Naive thymus-derived CD8-positive, alpha-beta T cell (primary cell): ENCODE results near the gene TMEM92. TPM values are rescaled to one million over a fixed set of nuclear protein-coding genes. Genes with fewer than 3 reads are reported as not detected.

Experiments
- ATAC-seq, 2 donors: fragments of 150-1000 bp; cut with Tn5 transposase in 1 of 2; sonication (Bioruptor Pico), chemical (Tn5 transposase) in 1 of 2; 1 replicate in 1 of 2; 2 replicates in 1 of 2; pipeline ENCODE4 v1.10.0; 2021; ENCODE audit warnings: mild to moderate bottlenecking in 2 of 2, moderate library complexity in 2 of 2
- POLR2A ChIA-PET: fragments of 350-600 bp; sonication (Branson Sonifier 250); formaldehyde crosslinking; loops from one replicate; lab custom pipeline; 2021; ENCODE audit warnings: antibody characterized with exemption; lab: Charles Lee
- DNase-seq, 10 donors: peaks; one replicate each; pipeline versions ENCODE4 v3.0.0 to v3.0.0-alpha.2; 2020 to 2022
- H3K27ac Mint-ChIP-seq, 10 donors: one replicate each; pipeline ENCODE4 v1.8.0; 2020 to 2022; ENCODE audit warnings: mild to moderate bottlenecking in 10 of 10, mixed read lengths in 10 of 10, moderate library complexity in 4 of 10, inconsistent platforms in 1 of 10
- H3K27me3 Mint-ChIP-seq, 5 donors: one replicate each; pipeline ENCODE4 v1.8.0; 2021 to 2022; ENCODE audit warnings: mixed read lengths in 5 of 5
- H3K36me3 Mint-ChIP-seq, 3 donors: one replicate each; pipeline ENCODE4 v1.8.0; 2020 to 2022; ENCODE audit warnings: mixed read lengths in 3 of 3, mild to moderate bottlenecking in 2 of 3, inconsistent platforms in 1 of 3
- H3K4me1 Mint-ChIP-seq, 4 donors: one replicate each; pipeline ENCODE4 v1.8.0; 2021 to 2022; ENCODE audit warnings: mixed read lengths in 4 of 4
- H3K4me3 Mint-ChIP-seq, 10 donors: one replicate each; pipeline ENCODE4 v1.8.0; 2020 to 2022; ENCODE audit warnings: mild to moderate bottlenecking in 10 of 10, mixed read lengths in 10 of 10, moderate library complexity in 6 of 10, inconsistent platforms in 1 of 10
- H3K9me3 Mint-ChIP-seq, 9 donors: one replicate each; pipeline ENCODE4 v1.8.0; 2020 to 2022; ENCODE audit warnings: mixed read lengths in 9 of 9, mild to moderate bottlenecking in 3 of 9, inconsistent platforms in 1 of 9, moderate library complexity in 1 of 9
- polyA plus RNA-seq, 3 donors: library from polyadenylated mRNA; unstranded; fragments of 300-500 nt; fragmentation: Illumina TruSeq; gene quantifications; one replicate each; pipeline ENCODE4 v1.2.3, GENCODE V29; 2021
- total RNA-seq, 8 experiments: library from RNA in 2 of 8; stranded (reverse) in 2 of 8; gene quantifications; one replicate each; pipeline ENCODE4 v1.2.3 and lab custom pipeline; 2021 to 2026

The TMEM92 gene
- total and polyA plus RNA-seq, 5 experiments from 2014 or later: not detected

DNA sequence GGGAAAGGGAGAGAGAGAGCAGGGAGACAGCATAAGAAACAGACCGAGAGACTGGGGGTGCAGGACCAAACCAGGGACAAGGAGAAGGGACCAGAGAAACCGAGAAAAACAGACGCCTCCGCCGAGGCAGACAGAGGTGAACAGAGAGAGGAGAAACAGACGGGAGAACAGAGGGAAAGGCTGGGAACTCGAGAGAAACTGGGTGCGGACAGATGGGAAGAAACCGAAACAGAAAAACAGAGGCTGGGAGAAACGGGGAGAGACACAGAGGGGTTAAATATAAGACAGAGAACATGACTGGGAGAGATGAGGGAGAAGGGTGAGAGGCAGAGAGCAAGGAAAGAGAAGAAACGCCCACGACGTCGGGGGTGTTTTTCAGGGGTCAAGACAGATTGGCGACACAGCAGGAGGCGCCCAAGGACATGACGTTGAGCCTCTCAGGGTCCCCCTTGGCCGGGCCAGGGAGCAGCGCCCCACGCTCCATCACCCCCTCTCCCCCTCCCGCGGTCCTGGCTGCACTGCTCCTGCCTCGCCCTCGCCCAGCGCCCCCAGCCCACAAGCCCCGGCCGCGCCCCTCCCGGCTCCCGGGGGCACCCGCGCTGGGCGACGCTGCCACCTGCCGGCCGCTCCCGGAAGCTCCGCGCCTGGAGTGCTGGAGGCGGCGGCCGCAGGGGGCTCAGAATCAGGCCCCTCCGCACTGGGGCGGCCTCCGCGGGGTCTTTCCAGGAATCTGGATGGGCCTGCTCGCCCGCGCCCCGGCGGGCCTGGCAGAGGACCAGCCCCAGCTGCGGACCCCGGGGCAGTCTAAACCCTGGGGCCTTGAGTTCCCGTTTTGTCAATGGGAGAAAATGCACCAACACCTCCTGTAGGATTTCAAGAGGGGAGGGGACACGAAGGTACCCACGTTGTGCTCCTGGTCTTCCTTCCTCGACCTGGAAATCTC, 1.3 kb upstream of the TMEM92 start:
- Mint-ChIP-seq H3K9me3 (no peaks in the 10 kb centered on the region), H3K4me3 (peak overlapping the region; percentile 55 to 94 (median 76)), H3K27me3 (peaks cover 18 to 56% (median 39%) of the 10 kb centered on the region in 5 donors), H3K27ac (peak overlapping the region in 1 of 10 donors; percentile 24), H3K36me3 (no peaks in the 10 kb centered on the region), H3K4me1 (peaks cover 5 to 8% (median 7%) of the 10 kb centered on the region in 4 donors)
- peak; percentile 22 to 69 (median 55) for DNase-seq
- peak; percentile 69 to 84 for ATAC-seq
- POLR2A ChIA-PET: interaction anchor here (1.0 kb wide), 1 partner anchor 104 kb away, joined by 3 read pairs; no protein-coding TSS in a partner anchor

DNA sequence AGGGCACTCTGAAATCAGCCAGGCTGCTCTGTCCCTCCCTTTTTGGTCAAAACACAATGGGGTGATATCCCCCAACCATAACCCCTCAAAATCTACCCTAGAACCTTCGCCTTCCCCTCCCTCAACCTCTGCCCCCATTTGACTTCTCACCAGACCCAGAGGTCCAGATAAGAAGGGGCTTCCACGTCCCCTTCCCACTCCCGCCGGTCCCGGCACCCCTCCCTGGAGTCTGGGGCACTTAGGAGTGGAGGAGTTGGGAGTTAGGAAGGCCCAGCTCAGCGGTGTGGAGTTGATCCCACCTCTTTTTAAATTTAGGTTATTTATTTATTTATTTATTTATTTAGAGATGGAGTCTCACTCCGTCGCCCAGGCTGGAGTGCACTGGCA, 619 bp upstream of the TMEM92 start:
- Mint-ChIP-seq H3K4me3 (peak overlapping the region in 4 of 10 donors; percentile 10 to 45 (median 33)), H3K27me3 (peaks cover 20 to 62% (median 45%) of the 10 kb centered on the region in 5 donors), H3K36me3 (no peaks in the 10 kb centered on the region), H3K4me1 (peaks cover 5 to 8% (median 7%) of the 10 kb centered on the region in 4 donors), H3K27ac (peak overlapping the region in 1 of 10 donors; percentile 43), H3K9me3 (no peaks in the 10 kb centered on the region)
- DNase-seq: no peak
- no peak for ATAC-seq
- POLR2A ChIA-PET: interaction anchor here (1.0 kb wide), 1 partner anchor 104 kb away, joined by 3 read pairs; no protein-coding TSS in a partner anchor

DNA sequence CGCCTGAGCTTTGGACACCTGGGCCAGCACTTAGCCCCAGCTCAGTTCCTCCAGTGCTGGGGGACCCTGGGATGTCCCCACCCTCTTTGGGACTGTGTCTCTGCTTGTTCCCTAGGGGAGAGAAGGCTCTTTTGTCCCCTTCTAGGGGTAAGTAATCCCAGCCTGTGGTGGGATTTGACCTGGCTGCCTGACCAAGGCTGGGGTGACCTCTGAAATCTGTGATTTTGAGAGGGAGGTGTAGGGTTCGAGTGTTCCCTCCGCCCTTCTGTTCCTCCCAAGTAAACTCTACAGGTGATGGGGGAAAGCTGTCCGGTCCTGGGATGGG, 593 bp downstream of the TMEM92 start:
- H3K36me3 Mint-ChIP-seq: no peaks in the 10 kb centered on the region
- DNase-seq: no peak
- ATAC-seq: no peak
- H3K4me1 Mint-ChIP-seq: peaks cover 5 to 8% (median 7%) of the 10 kb centered on the region in 4 donors
- no peaks in the 10 kb centered on the region for H3K9me3 Mint-ChIP-seq
- H3K27ac Mint-ChIP-seq: peak overlapping the region in 1 of 10 donors; percentile 79
- H3K4me3 Mint-ChIP-seq: no peak overlapping the region
- POLR2A ChIA-PET: interaction anchor here (1.0 to 1.2 kb wide), 2 partner anchors 10 to 74 kb away, joined by 3 read pairs; no protein-coding TSS in a partner anchor
- peaks cover 21 to 69% (median 53%) of the 10 kb centered on the region in 5 donors for H3K27me3 Mint-ChIP-seq

DNA sequence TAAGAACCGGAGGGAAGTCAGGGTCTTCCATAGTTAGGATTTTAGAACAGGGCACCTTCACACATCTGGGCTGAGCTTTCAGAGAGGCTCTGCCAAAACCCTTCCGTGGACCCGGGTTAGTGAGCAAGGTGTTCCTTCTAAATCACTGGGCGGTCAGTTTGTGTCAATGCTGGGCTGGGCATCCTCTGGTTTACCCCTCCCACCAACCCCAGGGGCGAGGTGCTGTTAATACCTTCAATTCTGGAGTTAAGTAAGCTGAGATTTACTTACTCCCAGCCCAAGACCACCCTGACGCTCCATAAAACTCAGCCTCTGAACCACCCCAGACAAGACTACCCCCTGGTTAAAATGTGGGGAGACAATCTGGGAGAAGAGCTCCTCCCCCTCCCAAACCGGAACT, 1.0 kb downstream of the TMEM92 start:
- POLR2A ChIA-PET: interaction anchor here (1.0 to 1.2 kb wide), 2 partner anchors 9 to 75 kb away, joined by 3 read pairs; no protein-coding TSS in a partner anchor
- peaks cover 21 to 69% (median 53%) of the 10 kb centered on the region in 5 donors for H3K27me3 Mint-ChIP-seq
- no peak overlapping the region for H3K4me3 Mint-ChIP-seq
- no peaks in the 10 kb centered on the region for H3K36me3 Mint-ChIP-seq
- ATAC-seq: no peak
- no peak overlapping the region for H3K27ac Mint-ChIP-seq
- no peaks in the 10 kb centered on the region for H3K9me3 Mint-ChIP-seq
- peaks cover 5 to 8% (median 7%) of the 10 kb centered on the region in 4 donors for H3K4me1 Mint-ChIP-seq
- DNase-seq: no peak

DNA sequence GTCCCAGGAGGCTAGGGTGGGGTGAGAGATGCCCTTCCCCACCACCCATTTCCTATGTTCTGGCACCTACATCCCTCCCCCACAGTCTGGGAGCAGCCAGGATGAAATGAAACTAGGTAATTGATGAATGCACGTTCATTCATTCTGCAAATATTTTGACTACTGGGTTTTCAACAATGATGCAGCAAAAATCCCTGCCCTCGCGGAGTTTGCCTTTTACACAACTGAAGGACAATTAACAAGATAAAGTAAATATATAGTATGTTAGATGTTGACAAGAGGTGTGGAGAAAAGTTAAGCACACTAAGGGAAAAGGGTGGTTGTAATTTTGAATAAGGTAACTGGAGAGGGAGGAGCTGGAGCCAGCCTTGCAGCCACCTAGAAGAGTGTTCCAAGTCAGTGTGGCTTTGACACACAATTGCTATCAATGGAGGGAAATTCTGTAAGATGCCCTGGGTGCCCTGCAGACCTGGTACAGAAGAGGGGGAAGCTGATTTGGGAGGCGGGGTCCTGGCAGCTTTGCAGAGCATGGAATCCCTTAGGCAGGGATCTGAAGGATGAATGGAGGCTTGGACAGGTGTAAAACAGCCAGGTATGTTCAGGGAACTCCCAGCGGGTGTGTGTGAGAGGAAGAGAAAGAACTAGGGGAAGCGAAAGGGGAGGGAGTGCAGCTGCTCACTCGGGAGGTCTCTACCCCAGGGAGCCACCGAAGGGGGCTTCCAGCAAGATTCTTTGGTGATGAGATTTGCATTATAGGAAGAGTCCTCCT, 2.5 kb downstream of the TMEM92 start:
- ATAC-seq (no peak), DNase-seq (no peak)
- Mint-ChIP-seq H3K4me3 (no peak overlapping the region), H3K9me3 (no peaks in the 10 kb centered on the region), H3K27ac (peak overlapping the region in 1 of 10 donors; percentile 24), H3K4me1 (peaks cover 5 to 8% (median 7%) of the 10 kb centered on the region in 4 donors), H3K36me3 (no peaks in the 10 kb centered on the region), H3K27me3 (peaks cover 21 to 79% (median 58%) of the 10 kb centered on the region in 5 donors)
- POLR2A ChIA-PET: no interaction called here

DNA sequence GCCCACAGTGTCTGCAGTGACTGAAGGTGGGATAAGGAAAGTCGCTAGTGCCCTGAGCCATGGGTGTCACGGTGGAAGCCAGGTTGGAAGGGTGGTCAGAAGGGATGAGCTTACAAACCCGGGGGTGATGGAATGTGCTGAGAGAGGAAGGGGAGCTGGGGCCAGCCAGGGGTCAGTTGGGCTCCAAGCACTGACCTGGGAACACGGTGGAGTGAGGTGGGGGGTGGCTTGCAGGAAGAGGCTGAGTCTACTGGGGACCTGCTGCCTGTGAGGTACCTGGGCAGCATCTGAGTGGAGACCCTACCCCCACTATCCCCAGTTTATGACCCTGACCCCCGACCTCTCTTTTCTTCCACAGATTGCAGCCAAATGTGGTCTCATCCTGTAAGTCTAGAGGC, 3.1 kb downstream of the TMEM92 start:
- H3K9me3 Mint-ChIP-seq: no peaks in the 10 kb centered on the region
- ATAC-seq (no peak), DNase-seq (no peak)
- H3K27me3 Mint-ChIP-seq: peaks cover 22 to 81% (median 59%) of the 10 kb centered on the region in 5 donors
- no peak overlapping the region for H3K4me3 Mint-ChIP-seq
- no peaks in the 10 kb centered on the region for H3K36me3 Mint-ChIP-seq
- POLR2A ChIA-PET: no interaction called here
- peak overlapping the region in 1 of 10 donors; percentile 24 for H3K27ac Mint-ChIP-seq
- H3K4me1 Mint-ChIP-seq: peaks cover 5 to 8% (median 6%) of the 10 kb centered on the region in 4 donors

DNA sequence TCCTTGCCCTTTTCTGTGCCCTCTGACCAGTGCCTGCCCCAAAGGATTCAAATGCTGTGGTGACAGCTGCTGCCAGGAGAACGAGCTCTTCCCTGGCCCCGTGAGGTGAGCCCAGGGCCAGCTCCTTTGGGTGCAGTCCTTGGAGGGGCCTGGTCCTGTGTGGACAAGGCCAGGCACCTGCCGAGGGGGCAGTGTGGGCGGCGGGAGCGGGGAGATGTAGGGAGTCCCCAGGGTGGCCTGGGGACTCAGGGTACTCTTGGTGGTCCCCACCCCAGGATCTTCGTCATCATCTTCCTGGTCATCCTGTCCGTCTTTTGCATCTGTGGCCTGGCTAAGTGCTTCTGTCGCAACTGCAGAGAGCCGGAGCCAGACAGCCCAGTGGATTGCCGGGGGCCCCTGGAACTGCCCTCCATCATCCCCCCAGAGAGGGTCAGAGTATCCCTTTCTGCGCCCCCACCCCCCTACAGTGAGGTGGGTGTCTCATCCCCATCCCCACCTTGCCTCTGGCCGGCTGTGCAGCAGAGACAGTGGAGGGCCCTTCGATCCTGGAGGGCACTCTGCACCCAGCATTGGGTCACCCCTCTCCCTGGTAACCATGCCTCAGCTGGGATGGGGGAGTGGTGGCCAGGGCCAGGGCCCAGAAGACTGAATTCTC, 4.4 kb downstream of the TMEM92 start:
- POLR2A ChIA-PET: no interaction called here
- H3K4me1 Mint-ChIP-seq: peaks cover 0 to 4% (median 0%) of the 10 kb centered on the region in 4 donors
- no peaks in the 10 kb centered on the region for H3K36me3 Mint-ChIP-seq
- no peaks in the 10 kb centered on the region for H3K9me3 Mint-ChIP-seq
- H3K27me3 Mint-ChIP-seq: peaks cover 20 to 77% (median 53%) of the 10 kb centered on the region in 5 donors
- ATAC-seq (no peak), DNase-seq (no peak)
- no peak overlapping the region for H3K27ac Mint-ChIP-seq
- no peak overlapping the region for H3K4me3 Mint-ChIP-seq

DNA sequence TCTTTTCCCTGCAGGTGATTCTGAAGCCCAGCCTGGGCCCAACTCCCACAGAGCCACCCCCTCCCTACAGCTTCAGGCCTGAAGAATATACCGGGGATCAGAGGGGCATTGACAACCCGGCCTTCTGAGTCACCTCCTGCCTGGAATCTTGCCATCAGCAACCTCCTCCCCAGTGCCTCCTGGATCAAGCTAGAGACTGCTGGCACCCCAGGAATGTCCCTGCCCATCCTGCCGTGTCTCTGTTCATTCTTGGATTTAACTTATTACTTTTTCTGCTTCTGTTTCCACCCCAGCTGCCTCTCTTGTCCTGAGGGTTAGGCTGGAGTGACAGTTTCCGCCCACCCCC, 4.9 kb downstream of the TMEM92 start:
- peaks cover 0 to 4% (median 0%) of the 10 kb centered on the region in 4 donors for H3K4me1 Mint-ChIP-seq
- DNase-seq (no peak), ATAC-seq (no peak)
- POLR2A ChIA-PET: no interaction called here
- peaks cover 20 to 77% (median 57%) of the 10 kb centered on the region in 5 donors for H3K27me3 Mint-ChIP-seq
- no peak overlapping the region for H3K4me3 Mint-ChIP-seq
- H3K36me3 Mint-ChIP-seq: no peaks in the 10 kb centered on the region
- H3K27ac Mint-ChIP-seq: no peak overlapping the region
- H3K9me3 Mint-ChIP-seq: no peaks in the 10 kb centered on the region

DNA sequence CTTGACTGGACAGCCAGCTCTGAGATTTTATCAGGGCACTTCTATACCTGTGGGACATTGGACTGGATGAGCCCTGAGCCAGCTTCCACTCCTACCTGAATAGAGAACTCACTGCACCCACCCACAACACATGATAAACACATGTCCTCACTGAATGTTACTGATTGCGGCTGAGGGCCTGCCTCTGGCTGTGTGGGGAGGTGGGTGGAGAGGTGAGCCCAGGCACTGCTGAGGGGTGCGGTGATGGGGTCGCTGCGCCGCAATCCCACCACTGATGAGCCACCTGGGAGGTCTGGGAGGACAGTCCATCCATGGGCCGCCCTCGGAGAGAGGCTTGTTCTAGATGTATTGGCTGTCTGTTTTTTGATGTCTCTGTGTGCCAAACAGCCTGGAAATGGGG, 5.4 kb downstream of the TMEM92 start:
- Mint-ChIP-seq H3K27me3 (peaks cover 20 to 77% (median 57%) of the 10 kb centered on the region in 5 donors), H3K27ac (peak overlapping the region in 1 of 10 donors; percentile 38), H3K36me3 (no peaks in the 10 kb centered on the region), H3K4me1 (peaks cover 0 to 3% (median 0%) of the 10 kb centered on the region in 4 donors), H3K9me3 (no peaks in the 10 kb centered on the region), H3K4me3 (no peak overlapping the region)
- POLR2A ChIA-PET: no interaction called here
- DNase-seq: no peak
- ATAC-seq: no peak

DNA sequence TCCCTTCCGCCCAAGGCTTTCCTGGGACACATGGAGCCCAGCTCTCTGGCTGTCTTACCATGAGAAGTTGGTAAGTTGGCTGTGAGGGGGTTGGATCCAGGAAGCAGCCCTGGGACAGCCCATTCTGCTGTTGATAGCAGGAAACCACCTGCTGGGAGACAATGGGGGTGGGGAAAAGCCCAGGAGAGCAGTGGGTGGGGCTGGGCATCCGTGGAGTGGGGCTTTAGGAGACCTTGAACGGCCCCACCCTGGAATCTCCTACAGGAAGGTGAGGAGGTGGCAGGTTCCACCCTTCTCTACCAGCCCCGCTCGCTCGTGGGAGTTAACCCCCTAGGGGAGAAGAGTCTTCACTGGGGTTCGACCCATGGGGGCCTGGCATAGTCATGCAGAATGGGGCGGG, 5.8 kb downstream of the TMEM92 start:
- no peak for DNase-seq
- peaks cover 0 to 1% (median 0%) of the 10 kb centered on the region in 4 donors for H3K4me1 Mint-ChIP-seq
- H3K27ac Mint-ChIP-seq: no peak overlapping the region
- no peak overlapping the region for H3K4me3 Mint-ChIP-seq
- peaks cover 17 to 74% (median 53%) of the 10 kb centered on the region in 5 donors for H3K27me3 Mint-ChIP-seq
- ATAC-seq: no peak
- H3K9me3 Mint-ChIP-seq: no peaks in the 10 kb centered on the region
- POLR2A ChIA-PET: no interaction called here
- no peaks in the 10 kb centered on the region for H3K36me3 Mint-ChIP-seq

DNA sequence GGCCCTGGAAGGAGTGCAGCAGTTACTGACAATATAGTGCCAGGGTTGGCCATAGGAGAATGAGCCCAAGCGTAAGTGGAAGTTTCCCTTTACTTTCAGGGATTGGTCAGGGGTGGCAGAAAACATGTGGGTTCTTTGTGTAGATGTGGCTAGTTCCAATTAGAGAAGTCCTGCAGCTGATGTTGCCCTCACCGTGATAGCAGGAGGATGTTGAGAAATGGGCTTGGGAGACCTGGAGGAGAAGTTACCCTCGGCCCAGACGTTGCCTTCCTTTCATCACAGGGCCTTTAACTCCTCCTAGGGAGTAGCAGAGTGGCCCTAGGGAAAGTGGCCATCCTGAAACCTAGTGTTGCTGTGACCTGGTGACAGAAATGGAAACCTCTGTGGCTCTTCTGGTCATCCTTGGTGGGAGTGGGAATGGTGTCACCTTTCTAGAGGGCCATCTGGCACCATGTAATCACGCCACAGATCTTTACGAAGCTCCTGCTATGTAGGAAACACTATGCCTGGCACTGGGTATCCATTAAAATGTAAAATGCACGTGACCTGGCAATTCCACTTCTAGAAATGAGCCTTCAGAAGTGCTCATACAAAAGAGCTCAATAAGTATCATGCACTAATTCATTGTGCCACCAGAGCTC, 6.7 kb downstream of the TMEM92 start:
- POLR2A ChIA-PET: no interaction called here
- ATAC-seq: no peak
- Mint-ChIP-seq H3K9me3 (no peaks in the 10 kb centered on the region), H3K4me3 (no peak overlapping the region), H3K27me3 (peaks cover 15 to 68% (median 47%) of the 10 kb centered on the region in 5 donors), H3K27ac (no peak overlapping the region), H3K36me3 (no peaks in the 10 kb centered on the region), H3K4me1 (no peaks in the 10 kb centered on the region)
- DNase-seq: no peak
